A549 (cell line): ENCODE data around the gene PTBP1. TPM values are rescaled to one million over a fixed set of nuclear protein-coding genes. Genes with fewer than 3 reads are reported as not detected.
"Not testable (repeated sequence)": the region's sequence is repeated elsewhere in the genome, so short reads cannot be mapped to it uniquely, and the experiment has no call there.

ENCODE experiments used
- ATAC-seq, 2 experiments: fragments of 200-7000 bp in 1 of 2; fragments of >200 bp in 1 of 2; cut with Nextera tagmentation in 1 of 2; cut with Tn5 transposase in 1 of 2; 3 replicates each; pipeline versions ENCODE4 v1.8.0 to v1.9.1; 2018 to 2020; ENCODE audit warnings: mild to moderate bottlenecking in 1 of 2, moderate library complexity in 1 of 2
- CTCF ChIA-PET: fragments of 300-600 bp; sonication (Branson Sonifier 250); formaldehyde crosslinking; extraction: SDS; loops from one replicate; lab custom pipeline; 2021; ENCODE audit warnings: antibody characterized with exemption, inconsistent platforms; lab: Yijun Ruan, JAX
- POLR2A ChIA-PET: fragments of 350-600 bp; formaldehyde crosslinking; extraction: SDS; loops from one replicate; lab custom pipeline; 2021; ENCODE audit warnings: antibody characterized with exemption, inconsistent platforms; lab: Yijun Ruan, JAX
- DNase-seq, 2 experiments: peaks; one replicate each; pipeline versions ENCODE4 v3.0.0 to v3.0.0-alpha.2; 2011 to 2016; ENCODE audit warnings: low read depth in 1 of 2, low spot score in 1 of 2
- FAIRE-seq: peaks from 2 replicates; lab custom pipeline; 2011; peaks lifted over from hg19 to GRCh38; lab: Jason Lieb, UNC
- H3K27ac ChIP-seq, 2 experiments: fragments of >200 bp; sonication (Bioruptor Twin); formaldehyde crosslinking; 3 replicates each; pipeline ENCODE4 v1.5.1; 2016 to 2017
- H3K4me1 ChIP-seq: fragments of >200 bp; sonication (Bioruptor Twin); formaldehyde crosslinking; 3 replicates; pipeline ENCODE4 v1.6.1; 2016
- H3K4me2 ChIP-seq: fragments of >200 bp; sonication (Bioruptor Twin); formaldehyde crosslinking; 3 replicates; pipeline ENCODE4 v1.6.1; 2016
- H3K4me3 ChIP-seq: fragments of >200 bp; sonication (Bioruptor Twin); formaldehyde crosslinking; 3 replicates; pipeline ENCODE4 v1.5.1; 2016
- H3K9me3 ChIP-seq: fragments of >200 bp; sonication (Bioruptor Twin); formaldehyde crosslinking; 3 replicates; pipeline ENCODE4 v1.6.1; 2016
- BHLHE40 ChIP-seq: IDR thresholded peaks from 2 replicates; pipeline ENCODE4 v1.6.1; 2012; ENCODE audit warnings: low read depth, low read length, inconsistent platforms
- CBX2 ChIP-seq: fragments of 200-600 bp; sonication (generic); IDR thresholded peaks from 2 replicates; pipeline ENCODE4 v1.6.1; 2016; ENCODE audit warnings: low read depth, mild to moderate bottlenecking, borderline replicate concordance
- CBX8 ChIP-seq: fragments of 200-600 bp; sonication (generic); IDR thresholded peaks from 2 replicates; pipeline ENCODE4 v1.6.1; 2016
- CTCF ChIP-seq: fragments of >200 bp; sonication (Bioruptor Twin); formaldehyde crosslinking; IDR thresholded peaks from 3 replicates; pipeline ENCODE4 v1.5.1; 2016
- E2F6 ChIP-seq: IDR thresholded peaks from 2 replicates; pipeline ENCODE4 v1.6.1; 2012; ENCODE audit warnings: low read depth, borderline replicate concordance
- ELK1 ChIP-seq: fragments of 150-350 bp; IDR thresholded peaks from 2 replicates; pipeline ENCODE4 v1.6.1; 2014; ENCODE audit warnings: low read depth, mild to moderate bottlenecking, low read length
- FOSL2 ChIP-seq, 2 experiments: fragments of 450-650 bp in 1 of 2; fragments of >200 bp in 1 of 2; sonication (Bioruptor Twin) in 1 of 2; formaldehyde crosslinking; IDR thresholded peaks; 2 replicates each; pipeline versions ENCODE4 v1.5.0 to v1.6.1; 2016 to 2020; ENCODE audit warnings: mild to moderate bottlenecking in 1 of 2, moderate library complexity in 1 of 2
- HDAC2 ChIP-seq: fragments of 200-600 bp; sonication (generic); IDR thresholded peaks from 2 replicates; pipeline ENCODE4 v1.6.1; 2016
- HOXB13 ChIP-seq: fragments of 250-450 bp; sonication (Bioruptor Pico); IDR thresholded peaks from 2 replicates; pipeline ENCODE4 v1.5.0; 2020; ENCODE audit warnings: low read depth, mild to moderate bottlenecking, moderate library complexity
- HOXB5 ChIP-seq: fragments of 250-450 bp; sonication (Bioruptor Pico); IDR thresholded peaks from 2 replicates; pipeline ENCODE4 v1.5.0; 2020; ENCODE audit warnings: mild to moderate bottlenecking, moderate library complexity
- MAX ChIP-seq: IDR thresholded peaks from 2 replicates; pipeline ENCODE4 v1.6.1; 2012
- NR3C1 ChIP-seq: fragments of >200 bp; sonication (Bioruptor Twin); formaldehyde crosslinking; IDR thresholded peaks from 3 replicates; pipeline ENCODE4 v1.6.1; 2017
- POLR2AphosphoS2 ChIP-seq: conservative IDR thresholded peaks from 2 replicates; pipeline ENCODE4 v1.6.1; 2012; ENCODE audit warnings: low read length, improper control_type of control experiment, inconsistent platforms
- RNF2 ChIP-seq: fragments of 200-600 bp; sonication (generic); IDR thresholded peaks from 2 replicates; pipeline ENCODE4 v1.6.1; 2016; ENCODE audit warnings: low read depth, mild to moderate bottlenecking, antibody characterized with exemption, moderate library complexity, borderline replicate concordance
- USF2 ChIP-seq: fragments of 450-650 bp; IDR thresholded peaks from 2 replicates; pipeline ENCODE4 v1.6.1; 2014; ENCODE audit warnings: antibody characterized with exemption
- WGBS: methylation state at CpG from one replicate; pipeline ENCODE4 v1.1.6; 2017; ENCODE audit errors: missing lambda C conversion rate; 5-methylcytosine and 5-hydroxymethylcytosine counted together
- polyA plus RNA-seq, 4 experiments: library from polyadenylated mRNA; depleted of rRNA in 3 of 4; stranded (reverse); fragments of >200 nt; fragmentation: RNase III in 1 of 4; extraction: RNeasy Plus Mini Kit Qiagen cat#74134 plus additional on column Dnase treatment in 1 of 4; gene quantifications; 2 replicates in 3 of 4; 3 replicates in 1 of 4; pipeline ENCODE4 v1.2.3, GENCODE V29; 2011 to 2017

PTBP1 gene
- polyA plus RNA-seq, 2 of the 4 experiments (the other 2 are of a cell fraction) = 144 to 264 TPM

GRCh38 chr19:842802-843179, 45.5 kb downstream of the PTBP1 start:
- H3K4me1 ChIP-seq, POLR2A ChIA-PET, FAIRE-seq, H3K27ac ChIP-seq, ATAC-seq, DNase-seq, H3K4me3 ChIP-seq, H3K9me3 ChIP-seq: not testable (repeated sequence)
- CTCF ChIA-PET = interaction anchor here (1.1 to 1.2 kb wide), 2 partner anchors 18 to 72 kb away, joined by 3 to 5 read pairs; no protein-coding TSS in a partner anchor
- 69% methylated on average over 7 of the region's 7 CpGs for whole genome bisulfite sequencing
- peak overlapping the region; percentile 99 for H3K4me2 ChIP-seq

- Histone ChIP-seq H3K4me3 (peak overlapping the region; percentile 47), H3K4me2 (peak overlapping the region; percentile 99), H3K27ac (peak overlapping the region; percentile 53 to 85; a peak in 5 of 6 replicates), H3K4me1 (peaks cover 9% of the 10 kb centered on the region; the same call in 1 of the 3 replicates), H3K9me3 (no peaks in the 10 kb centered on the region)
- TF ChIP-seq HOXB13 (CRISPR knock-in tag) = 0 out of 2 replicates have a peak, but pooled peaks have one; percentile 24
- no peak for TF ChIP-seq HDAC2
- peak; percentile 49; the same call in 1 of the 2 replicates for TF ChIP-seq MAX
- TF ChIP-seq CBX8 = no peak
- TF ChIP-seq HOXB5 (CRISPR knock-in tag) = 0 out of 2 replicates have a peak, but pooled peaks have one; percentile 14
- peak; percentile 82 for TF ChIP-seq E2F6
- CTCF ChIA-PET = interaction anchor here (1.1 to 1.2 kb wide), 2 partner anchors 17 to 73 kb away, joined by 3 to 5 read pairs; no protein-coding TSS in a partner anchor
- peak in 1 of 2 experiments; percentile 55 for DNase-seq
- no peak for FAIRE-seq
- 0% methylated on average over 5 of the region's 46 CpGs for WGBS
- POLR2A ChIA-PET = no interaction called here
- ATAC-seq = peak; percentile 83 to 84
Observed at GRCh38 chr19:843180-843835, 46.1 kb downstream of the PTBP1 start.

GRCh38 chr19:843836-844545, 46.7 kb downstream of the PTBP1 start:
- H3K4me2 ChIP-seq = peak overlapping the region; percentile 99
- WGBS = 0% methylated on average over 1 of the region's 70 CpGs

More at GRCh38 chr19:843836-844545, 46.7 kb downstream of the PTBP1 start:
- ChIA-PET CTCF (interaction anchor here (1.0 to 1.2 kb wide), 2 partner anchors 12 to 73 kb away, joined by 3 to 5 read pairs; no protein-coding TSS in a partner anchor), POLR2A (no interaction called here)
- Histone ChIP-seq H3K4me3 (peak overlapping the region; percentile 47), H3K9me3 (no peaks in the 10 kb centered on the region), H3K27ac (peak overlapping the region; percentile 53 to 85; a peak in 5 of 6 replicates), H3K4me1 (peaks cover 9% of the 10 kb centered on the region; the same call in 1 of the 3 replicates)
- DNase-seq (no peak), ATAC-seq (peak; percentile 42 to 44; a peak in 5 of 6 replicates), FAIRE-seq (no peak)
- no peak for TF ChIP-seq BHLHE40
- no peak for TF ChIP-seq USF2
- no peak for TF ChIP-seq NR3C1
- TF ChIP-seq RNF2 = no peak
- no peak for TF ChIP-seq FOSL2 (IDR thresholded peaks at IDR 0.05)
- no peak for TF ChIP-seq FOSL2 (CRISPR knock-in tag; IDR thresholded peaks at IDR 0.05)
- no peak for TF ChIP-seq CBX2
- no peak for TF ChIP-seq POLR2AphosphoS2
- TF ChIP-seq CTCF = no peak
- no peak for TF ChIP-seq ELK1
